Measurements from ENCODE around the gene DNAI2.

Gene DNAI2

DNA sequence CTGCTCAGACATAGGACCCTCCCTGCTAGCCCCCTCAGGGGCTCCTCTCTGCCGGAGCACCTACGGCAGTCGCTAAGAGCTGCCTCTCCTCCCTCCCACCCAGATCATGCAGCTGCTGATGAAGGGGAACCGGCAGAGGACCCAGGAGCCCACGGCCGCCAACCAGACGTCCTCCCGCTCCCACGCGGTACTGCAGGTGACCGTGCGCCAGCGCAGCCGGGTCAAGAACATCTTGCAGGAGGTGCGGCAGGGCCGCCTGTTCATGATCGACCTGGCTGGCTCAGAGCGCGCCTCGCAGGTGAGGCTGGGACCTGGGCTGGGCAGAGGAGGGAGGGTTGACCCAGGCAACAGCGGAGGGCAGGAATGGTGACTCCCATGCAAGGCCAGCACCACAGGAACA, 70.6 kb downstream of the DNAI2 start:
- no peak for DNase-seq

DNA sequence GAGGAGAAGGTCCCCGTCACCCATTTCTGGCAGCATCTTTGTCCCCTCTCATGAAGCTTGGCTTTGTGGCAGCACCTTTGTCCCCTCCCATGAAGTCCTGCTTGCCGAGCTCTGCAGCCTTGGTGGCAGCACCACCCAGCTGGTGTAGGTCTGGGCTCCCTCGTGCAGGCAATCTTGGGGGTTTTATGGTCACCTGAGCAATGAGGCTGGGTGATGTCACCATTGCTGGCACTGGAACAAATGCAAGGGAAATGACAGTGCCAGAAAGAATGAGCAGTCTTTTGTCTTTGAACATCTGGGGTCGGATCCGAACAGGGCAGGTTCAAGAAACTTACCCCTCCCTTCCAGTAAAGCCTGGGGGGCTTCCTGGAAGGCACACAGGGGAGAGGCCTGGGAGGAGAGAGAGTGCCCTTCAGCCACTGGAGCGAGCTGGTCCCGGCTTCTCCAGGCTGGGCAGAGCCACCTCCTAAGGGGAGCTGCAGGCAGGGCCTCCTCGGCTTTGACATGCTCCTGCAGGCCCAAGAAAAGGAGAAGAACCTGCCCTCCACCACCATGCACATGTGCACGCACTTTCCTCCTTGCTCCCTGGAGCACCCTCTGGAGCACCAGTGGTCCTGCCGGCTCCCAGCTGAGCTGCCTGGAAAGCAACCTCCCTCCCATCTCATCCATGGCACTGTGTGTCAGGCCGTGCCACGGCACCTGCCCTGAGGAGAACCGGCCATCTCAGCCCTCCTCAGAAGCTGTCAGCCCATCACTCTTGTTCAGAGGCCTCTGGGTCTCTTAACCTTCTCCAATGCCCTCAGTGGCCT, 71.6 kb downstream of the DNAI2 start:
- DNase-seq, result no peak

DNA sequence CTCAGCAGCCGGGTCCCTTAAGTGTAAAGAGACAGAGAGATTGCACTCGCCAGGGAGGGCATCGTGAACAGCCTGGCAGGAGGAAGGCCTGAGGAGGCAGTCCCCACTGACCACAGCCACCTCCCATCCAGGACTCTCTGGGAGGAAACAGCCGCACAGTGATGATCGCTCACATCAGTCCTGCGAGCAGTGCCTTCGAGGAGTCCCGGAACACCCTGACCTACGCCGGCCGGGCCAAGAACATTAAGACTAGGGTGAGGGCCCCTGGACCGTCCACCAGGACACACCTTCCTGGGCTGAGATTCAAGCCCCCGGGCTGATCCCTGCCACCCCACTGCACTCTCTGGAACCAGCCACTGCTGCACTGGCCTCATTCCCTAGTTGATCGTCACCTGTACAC, 73.6 kb downstream of the DNAI2 start:
- DNase-seq, result no peak

DNA sequence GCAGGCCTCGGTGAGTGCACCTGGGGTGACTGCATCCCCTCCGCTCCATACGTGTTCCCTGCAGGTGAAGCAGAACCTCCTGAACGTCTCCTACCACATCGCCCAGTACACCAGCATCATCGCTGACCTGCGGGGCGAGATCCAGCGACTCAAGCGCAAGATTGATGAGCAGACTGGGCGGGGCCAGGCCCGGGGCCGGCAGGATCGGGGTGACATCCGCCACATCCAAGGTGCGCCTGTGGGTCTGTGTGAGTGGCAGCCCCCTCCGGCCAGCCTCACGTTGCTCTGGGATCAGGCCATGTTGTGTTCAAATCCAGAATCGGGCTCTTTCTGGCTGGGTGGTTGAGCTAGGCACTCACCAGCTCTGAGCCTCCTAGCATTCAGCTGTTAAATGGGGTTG, 75.1 kb downstream of the DNAI2 start:
- DNase-seq, result no peak

DNA sequence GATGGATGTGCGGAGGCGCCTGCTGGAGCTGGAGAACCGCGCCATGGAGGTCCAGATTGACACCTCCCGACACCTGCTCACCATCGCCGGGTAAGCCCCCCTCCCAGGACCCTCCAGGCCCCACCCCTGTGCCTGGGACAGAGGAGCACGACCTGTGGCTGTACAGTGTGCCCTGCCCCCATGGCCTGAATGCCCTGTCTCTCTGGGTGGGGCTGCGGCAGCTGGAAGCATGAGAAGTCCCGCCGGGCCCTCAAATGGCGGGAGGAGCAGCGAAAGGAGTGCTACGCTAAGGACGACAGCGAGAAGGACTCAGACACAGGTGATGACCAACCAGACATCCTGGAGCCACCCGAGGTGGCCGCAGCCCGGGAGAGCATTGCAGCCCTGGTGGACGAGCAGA, 76.5 kb downstream of the DNAI2 start:
- no peak for DNase-seq

DNA sequence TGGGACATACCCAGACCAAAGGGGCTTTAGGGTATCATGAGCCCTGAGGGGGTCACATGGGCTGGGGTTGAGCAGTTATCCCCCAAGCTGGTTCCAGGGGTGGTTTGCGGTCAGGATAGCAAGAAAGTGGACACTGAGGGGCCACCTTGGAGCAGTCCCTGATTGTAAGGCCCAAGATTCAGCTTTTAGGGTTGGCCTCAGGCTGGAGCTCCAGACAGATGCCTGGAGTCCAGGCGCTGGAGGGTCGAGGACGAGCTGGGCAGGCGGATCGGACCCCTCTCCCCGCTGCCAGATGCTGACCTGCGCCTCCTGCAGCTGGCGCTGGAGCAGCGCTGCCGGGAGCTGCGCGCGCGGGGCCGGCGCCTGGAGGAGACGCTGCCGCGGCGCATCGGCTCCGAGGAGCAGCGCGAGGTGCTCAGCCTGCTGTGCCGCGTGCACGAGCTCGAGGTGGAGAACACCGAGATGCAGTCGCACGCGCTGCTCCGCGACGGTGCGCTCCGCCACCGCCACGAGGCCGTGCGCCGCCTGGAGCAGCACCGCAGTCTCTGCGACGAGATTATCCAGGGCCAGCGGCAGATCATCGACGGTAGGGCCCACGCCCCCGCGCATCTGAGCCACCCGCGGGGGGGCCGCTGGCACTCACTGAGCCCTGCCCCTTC, 77.6 kb downstream of the DNAI2 start:
- no peak for DNase-seq

DNA sequence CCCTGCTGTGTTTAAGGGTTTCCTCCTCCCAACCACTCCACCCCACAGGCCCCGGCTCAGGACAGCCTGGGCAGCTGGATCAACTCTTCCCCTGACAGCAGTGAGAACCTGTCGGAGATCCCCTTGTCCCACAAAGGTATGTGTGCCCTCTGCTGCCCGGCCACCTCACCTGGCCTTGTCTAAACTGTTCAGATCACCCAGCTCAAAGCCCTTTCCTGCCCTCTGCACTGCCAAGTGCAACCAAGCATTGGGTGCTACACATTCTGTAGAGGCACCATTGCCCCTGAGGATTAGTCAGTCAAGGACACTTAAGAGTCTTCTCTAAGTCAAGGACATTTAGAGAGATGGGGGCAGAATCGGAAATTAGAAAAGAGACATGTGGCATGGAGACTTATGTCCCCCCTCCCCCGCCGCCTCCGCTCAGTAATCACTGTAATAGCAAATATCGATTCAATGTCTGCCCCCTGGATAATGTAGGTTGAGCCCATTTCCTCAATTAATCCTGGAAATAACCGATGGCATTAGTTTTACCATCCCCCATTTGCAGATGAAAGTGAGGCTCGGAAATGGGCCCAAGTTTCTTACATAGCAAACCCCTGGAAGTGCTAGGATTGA, 79.5 kb downstream of the DNAI2 start:
- no peak for DNase-seq

DNA sequence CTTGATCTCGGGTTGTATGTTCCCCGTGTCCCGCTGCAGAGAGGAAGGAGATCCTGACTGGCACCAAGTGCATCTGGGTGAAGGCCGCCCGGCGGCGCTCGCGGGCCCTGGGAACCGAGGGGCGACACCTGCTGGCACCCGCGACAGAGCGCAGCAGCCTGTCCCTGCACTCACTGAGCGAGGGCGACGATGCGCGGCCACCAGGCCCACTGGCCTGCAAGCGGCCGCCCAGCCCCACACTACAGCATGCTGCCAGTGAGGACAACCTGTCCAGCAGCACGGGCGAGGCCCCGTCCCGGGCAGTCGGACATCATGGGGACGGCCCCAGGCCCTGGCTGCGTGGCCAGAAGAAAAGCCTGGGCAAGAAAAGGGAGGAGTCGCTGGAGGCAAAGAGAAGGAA, 80.1 kb downstream of the DNAI2 start:
- no peak for DNase-seq

DNA sequence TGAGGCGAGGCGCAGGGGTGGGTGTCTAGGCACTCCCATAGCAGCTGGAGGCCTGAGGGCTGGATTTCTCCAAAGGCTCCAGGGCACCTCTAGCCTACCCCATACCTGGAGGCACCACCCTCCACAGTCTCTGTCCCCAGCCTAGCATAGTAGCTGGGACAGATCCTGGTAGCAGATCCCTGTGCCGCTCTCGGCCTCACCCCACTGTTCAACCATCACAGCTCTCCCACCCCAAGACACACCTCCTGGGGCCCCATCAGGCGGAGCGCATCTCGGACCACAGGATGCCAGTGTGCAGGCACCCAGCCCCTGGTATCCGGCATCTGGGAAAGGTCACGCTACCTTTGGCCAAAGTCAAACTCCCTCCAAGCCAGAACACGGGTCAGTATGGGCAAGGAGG, 80.5 kb downstream of the DNAI2 start:
- DNase-seq, result no peak

DNA sequence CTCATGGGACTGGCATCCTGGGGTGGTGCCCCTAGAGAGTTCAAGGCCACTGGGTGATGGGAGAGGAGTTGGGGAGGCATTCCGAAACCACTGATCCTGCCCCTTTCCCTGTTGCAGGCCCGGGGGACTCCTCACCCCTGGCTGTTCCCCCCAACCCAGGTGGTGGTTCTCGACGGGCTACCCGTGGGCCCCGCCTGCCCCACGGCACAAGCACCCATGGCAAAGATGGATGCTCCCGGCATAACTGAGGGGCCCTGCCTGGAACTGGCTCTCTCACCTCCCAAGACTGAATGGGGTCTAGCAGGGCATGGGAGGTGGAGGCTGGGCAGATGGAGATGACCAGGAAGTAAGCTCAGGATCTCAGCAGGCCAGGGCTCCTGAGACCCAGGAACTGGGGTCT, 81.0 kb downstream of the DNAI2 start:
- no peak for DNase-seq

DNA sequence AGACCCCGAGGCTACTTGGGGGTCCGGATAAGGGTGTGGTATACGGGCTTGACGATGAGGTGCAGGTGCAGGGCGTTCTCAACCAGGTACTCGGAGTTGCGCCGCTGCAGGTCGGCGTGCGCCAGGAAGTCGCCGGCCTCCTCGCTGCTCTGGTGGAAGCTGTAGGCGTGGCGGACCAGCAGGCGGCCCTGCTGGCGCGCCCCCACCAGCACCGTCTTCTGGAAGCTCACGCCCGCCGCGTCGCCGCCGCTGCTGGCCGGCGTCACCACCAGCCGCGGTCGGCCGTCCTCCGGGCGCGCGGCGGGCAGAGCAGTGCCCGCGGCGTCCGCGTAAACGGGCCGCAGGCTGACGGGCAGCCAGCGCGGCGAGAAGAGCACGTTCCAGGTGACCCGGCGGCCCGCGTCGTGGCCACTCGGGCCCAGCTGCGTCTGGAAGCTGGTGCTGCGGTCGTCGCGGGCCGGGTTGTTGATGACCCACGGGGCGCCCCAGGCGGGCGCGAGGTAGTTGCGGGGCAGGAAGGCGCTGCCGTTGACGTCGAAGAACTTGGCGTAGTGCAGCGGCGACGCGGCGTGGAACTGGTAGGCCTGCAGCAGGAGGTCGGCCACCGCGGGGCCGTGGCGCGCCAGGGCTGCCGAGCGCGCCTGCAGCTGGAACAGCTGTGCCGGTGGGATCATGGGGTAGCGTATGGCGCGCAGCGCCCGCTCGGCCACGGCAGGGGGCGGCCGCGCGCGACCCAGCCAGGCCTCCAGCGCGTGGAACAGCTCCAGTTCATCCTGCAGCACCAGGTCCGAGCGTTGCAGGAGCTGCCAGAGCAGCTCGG, 82.8 kb downstream of the DNAI2 start:
- DNase-seq, result no peak

DNA sequence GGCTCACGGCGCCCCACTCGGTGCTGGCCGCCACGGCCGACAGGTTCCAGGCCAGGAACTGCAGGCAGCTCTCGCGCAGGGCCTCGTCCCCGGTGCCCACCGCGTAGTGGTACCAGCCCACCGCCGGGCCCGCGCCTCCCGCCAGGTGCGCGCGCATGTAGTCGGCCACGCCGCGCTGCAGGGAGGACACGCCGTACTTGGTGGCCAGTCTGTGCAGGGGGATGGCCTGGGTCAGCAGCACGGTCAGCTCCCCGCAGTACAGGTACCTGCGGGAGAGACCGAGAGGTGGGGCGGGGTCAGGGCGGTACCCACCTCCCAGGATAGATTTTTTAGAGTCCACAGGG, 83.4 kb downstream of the DNAI2 start:
- DNase-seq, result no peak

DNA sequence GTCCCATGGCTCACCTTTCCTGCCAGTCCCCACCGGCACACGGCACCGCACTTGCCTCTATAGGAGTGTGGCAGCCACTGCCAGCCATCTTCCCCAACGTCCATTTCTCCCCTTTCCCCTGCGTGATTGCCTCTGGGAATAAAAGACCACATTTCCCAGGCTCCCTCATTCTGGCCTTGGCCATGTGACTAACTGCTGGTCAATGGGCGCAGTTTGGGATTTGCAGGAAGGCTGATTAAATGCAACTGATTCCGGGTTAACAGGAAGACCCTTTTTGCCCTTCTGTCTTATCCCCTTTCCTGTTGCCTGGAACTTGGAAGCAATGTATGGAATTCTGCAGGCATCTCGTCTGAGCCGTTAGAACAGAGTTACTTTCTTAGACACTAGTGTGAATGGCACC, 84.7 kb downstream of the DNAI2 start:
- no peak for DNase-seq

DNA sequence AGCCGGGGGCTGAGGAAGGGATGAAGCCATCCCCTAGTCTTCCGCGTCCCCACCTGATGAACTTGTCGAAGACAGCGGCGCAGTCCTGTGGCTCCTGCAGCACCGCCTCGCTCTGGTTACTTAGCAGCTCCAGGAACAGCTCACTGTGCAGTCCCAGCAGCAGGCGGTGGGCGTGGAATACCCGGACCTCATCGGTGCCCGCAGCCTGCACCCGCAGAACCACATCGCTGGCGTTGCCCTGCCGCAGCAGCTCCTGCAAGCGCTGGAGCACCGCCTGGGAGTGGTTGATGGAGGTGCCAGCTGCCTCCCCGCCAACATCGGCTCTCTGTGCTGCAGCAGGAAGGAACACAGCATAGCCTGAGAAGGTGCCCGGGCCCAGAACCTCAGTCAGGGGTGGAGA, 85.9 kb downstream of the DNAI2 start:
- DNase-seq, result no peak

DNA sequence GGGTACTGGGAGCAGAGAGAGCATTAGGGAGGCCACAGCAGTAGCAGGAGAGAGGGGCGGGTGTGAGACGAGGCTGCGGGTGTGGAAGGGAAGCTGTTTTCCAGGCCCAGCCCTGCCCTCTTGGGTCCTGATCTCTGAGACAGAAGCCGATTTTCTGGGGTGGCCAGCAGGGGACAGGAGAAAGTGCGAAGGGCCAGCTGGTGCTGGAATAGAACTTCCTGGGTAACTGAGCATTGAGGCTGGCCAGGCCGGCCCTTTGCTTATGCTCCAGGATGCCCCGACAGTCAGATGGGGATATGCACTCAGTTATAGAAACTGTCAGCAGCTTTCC, 86.8 kb downstream of the DNAI2 start:
- no peak for DNase-seq

DNA sequence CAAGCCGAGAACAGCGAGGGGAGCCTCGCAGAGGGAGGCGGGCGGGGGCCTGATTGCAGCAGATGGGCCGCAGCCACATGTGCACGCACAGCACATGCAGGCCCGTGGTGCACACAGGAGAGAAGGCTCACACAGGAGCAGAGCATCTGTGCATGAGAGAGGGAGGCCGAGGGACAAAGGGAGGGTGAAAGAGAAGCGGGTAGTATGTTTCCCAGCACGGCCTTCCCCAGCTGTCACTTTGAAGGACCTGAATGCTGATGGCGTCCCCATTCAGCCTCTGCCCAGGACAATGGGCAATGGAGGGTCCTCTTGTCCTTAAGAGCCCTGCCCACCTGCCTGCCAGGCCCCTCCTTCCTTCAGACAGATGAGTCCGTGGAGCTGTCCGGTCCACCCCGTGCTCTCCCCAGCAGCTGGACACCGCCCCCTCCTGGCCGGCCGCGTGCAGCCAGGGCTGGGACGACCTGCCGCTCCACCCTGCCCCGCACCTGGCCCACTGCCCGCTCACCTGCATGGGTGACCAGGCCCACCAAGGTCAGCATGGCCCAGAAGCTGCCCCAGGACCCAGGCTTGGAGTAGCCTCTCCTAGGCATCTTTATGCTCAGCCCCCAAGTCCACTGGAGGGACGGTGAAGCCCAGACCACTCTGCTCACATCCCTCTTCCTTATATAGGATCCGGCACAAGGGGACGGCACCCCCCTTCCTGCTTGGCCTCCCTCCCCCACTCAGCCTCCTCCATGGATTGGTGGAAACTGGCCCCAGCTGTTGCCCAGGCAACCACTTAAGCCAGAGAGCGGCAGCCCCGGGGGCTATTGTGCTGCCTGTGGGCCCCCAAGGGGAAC, 87.4 kb downstream of the DNAI2 start, which contains the start of gene BTBD17:
BTBD17 (minus strand) TSS at position 639 of the 839 bp plus-strand sequence; CDS start at position 590, 49 bp downstream.
- no peak for DNase-seq

DNA sequence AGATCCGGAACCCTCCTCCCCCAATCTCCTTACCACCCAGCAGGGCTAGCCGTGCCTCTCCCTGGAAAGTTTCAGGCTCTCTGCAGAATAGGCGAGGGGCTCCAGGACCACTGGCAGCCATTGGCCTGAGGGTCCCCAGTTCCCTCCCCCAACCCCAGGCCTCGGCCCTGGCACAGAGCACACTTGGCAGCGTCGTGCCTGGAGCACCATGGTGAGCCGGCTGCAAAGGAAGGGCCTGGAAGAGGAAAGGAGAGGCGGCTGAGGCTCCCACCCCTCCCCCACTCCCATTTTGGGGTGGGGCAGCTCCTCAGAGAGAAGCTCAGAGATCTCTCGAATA, 88.0 kb downstream of the DNAI2 start:
- DNase-seq, result no peak

DNA sequence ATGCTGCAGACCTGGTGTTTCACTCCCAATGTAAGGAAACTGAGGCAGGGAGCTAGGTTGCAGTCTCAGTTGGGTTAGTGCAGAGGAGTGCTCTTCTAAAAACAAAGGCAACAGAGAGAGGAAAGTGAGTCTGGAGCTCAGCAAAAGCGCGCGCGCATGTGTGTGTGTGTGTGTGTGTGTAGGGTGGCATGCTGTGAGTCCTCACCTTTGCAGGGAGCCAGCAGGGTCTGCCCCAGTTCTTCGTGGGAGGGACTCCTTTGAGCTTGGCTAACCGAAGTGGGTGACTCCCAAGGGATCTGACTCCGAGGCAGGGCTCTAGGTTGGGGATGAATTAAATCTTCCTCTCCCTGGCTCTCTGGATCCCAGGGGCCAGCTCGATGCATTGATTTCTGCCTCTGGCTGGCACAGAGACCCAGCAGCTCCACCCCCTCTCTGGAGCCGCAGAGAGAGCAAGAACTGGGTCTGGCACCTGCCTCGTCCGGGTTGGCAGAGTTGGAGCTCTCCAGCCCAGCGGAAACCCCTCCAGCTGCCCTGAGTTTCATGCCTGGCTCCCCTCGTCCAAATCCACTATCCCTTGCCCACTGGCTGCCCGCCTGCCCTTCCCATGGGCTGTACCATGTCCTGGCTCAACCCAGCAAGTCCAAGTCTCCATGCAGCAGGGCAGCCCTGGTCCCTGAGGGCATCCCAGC, 88.9 kb downstream of the DNAI2 start:
- DNase-seq, result no peak

Measured in HCEC 1CT (cell line).